GM19328 (cell line): ENCODE measurements around the gene INKA1.
A peak's percentile ranks its signal among the peaks of the same experiment; 100 is the strongest.

Experiments
- ATAC-seq: cut with Tn5 transposase; IDR thresholded peaks from one replicate; pipeline ENCODE4 v1.9.1; 2021; ENCODE audit warnings: mild to moderate bottlenecking, moderate library complexity; ENCODE audit not compliant: unreplicated experiment

The INKA1 gene

DNA sequence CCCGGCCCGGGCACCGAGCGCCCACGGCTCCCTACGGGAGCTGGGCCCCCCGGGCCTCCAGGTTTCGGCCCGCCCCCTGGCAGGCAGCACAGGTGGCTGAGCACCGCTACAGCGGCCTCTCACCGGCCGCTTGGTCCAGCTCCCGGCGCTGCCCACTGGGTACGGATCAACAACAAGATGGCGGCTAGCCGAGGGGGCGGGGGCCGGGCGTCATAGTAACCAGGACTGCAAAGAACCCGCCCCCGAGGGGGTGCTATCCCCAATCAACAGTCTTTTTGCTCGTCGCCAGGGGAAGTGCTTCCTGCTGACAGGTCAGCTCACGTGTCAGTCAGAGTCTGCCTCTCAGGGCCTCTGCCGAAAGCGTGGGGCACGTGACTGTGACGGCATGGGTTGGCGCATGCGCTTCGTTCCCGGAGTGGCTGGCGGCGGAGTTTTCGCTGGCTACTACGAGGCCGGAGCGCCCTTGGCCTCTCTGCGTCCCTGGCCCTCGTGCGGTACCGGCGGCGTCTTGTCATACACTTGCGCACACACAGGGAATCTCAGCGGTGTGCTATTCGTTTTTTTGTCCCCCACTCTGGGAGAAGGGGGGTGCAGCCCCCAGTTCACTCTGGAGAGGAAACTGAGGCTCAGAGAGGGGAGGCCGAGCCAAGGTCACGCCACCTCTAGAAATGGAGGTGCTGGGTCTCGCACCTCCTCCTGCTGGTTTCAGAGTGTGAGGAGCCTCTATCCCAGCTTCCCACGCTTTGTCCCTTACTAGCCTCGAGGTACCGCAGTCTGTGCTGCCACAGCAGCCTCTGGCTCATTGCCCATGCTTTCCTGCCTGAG is 16.5 kb upstream of the INKA1 start, which contains the start of gene IP6K1:
Gene IP6K1 (minus strand): TSS at position 186 of the 825 bp plus-strand sequence. CDS start 38,502 bp downstream, outside the sequence.
- ATAC-seq, result peak; percentile 94

- no peak for ATAC-seq
These were observed 15.9 kb upstream of the INKA1 start for GRCh38 chr3:49787182-49787464.

DNA sequence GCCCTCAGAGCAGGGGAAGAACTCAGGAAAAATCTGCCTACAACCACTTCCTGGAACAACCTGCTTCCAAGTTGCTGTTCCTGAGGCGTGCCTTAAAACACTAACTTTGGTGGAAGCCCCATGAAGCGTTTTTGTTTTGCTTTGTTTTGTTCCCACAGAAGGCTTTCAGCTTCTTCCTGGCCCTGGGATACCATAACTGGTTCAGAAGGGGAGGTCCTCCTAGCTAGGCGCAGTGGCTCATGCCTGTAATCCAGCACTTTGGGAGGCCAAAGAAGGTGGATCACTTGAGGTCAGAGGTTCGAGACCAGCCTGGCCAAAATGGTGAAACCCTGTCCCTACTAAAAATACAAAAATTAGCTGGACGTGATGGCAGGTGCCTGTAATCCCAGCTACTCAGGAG is 15.5 kb upstream of the INKA1 start:
- ATAC-seq, result no peak

DNA sequence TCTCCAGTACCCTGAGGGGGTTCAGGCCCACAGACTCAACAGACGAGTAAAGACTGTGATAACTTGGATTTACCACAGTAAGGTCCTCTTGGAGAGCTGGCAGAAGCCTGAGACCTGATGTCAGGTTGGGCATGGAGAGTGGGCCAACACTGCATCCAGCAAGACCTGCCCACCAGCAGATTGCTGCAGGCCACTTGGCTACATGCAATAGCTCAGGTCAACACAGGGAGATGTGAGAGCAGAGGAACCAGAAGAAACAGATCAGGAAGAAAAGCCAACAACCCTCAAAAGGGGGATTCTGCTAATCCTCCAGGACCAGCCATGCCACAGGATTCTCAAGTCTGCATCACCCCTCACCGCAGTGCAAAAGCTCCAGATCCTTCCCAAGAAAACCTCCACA is 15.0 kb upstream of the INKA1 start:
- no peak for ATAC-seq

GRCh38 chr3:49790626-49791411 is 12.2 kb upstream of the INKA1 start:
- no peak for ATAC-seq

- ATAC-seq, result no peak
These were observed 11.5 kb upstream of the INKA1 start for GRCh38 chr3:49791571-49791970.

DNA sequence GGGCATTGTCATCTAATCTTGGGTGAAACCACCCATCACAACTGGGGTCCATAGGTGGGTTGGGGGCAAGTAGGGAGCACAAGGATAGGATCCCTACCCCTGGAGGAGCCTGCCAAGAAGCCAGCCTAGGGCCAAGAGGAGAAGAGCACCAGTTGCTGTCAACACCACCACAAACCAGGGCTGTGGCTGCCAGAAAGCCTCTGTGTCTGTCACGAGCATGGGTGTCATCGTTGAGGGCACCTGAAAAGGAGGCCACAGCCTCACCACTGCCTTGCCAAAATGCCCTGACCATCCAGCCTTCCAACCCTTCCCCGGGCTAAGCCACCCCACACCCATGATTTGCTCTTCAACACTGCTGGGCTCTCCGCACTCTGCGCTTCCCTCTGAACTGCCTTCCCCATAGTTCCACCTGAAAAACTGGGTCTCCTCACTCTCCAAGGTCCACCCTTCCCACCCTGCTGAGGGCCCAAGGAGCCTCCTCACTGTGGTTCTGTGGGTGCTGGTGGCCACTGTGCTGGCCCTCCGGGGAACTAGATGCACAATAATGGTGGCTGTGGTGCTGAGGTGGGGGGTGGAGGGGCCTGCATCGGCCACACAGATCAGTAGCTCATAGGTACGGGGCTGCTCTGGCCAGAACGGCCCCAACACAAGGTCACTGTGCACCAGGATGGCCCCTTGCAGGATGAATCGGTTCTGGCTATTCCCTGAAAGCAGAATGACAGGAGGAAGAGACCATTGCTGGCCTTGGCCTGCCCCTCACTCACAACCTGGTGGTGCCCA is 10.5 kb upstream of the INKA1 start:
- ATAC-seq, result no peak

- ATAC-seq, result no peak
These were observed 9.5 kb upstream of the INKA1 start for GRCh38 chr3:49793486-49794085.

- no peak for ATAC-seq
These were observed 8.6 kb upstream of the INKA1 start for GRCh38 chr3:49794431-49794830.

DNA sequence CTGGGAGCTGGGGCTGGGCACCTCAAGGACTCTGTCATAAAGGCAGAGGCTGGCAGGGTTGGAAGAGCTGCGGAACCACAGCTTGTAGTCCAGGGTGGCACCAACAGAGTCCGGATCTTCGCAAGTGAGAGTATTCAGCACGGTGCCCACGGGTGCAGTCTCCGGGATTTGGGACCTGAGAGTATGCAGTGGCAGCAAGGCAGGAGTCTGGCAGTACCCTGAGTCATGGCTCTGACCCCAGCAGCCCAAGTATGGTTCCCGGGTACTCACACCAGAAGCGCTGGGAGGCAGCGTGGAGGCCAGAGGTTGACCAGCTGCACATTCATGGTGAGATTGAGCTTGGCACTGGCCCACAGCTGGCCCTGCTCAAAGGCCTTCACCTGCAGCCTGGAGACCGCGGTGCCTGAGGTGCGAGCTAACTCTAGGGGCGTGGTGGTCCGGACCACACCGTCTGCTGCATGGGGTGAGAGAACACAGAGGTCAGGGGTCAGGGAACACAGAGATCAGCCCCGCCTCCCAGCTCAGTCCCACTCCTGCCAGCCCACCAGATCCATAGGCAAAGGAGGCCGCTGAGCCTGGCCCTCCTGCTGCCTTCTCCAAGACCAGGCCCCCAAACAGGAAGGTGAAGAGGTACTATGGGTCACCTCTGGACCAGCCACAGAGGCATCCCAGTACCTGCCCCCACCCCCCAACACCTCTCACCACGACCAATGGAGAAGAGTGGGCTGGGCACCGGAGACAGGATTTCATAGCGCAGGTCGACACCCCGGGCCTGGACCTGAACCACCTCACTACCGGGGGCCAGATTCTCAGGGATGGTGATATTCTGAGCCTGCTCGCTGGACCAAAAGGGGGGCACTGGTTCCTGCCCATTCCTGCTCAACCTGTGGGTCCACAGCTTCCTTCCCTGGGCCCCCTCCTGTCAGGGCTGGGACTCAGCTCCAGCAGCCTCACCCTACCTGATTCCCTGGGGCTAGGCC is 7.8 kb upstream of the INKA1 start:
- ATAC-seq, result no peak

GRCh38 chr3:49799105-49799504 is 4.0 kb upstream of the INKA1 start:
- no peak for ATAC-seq

DNA sequence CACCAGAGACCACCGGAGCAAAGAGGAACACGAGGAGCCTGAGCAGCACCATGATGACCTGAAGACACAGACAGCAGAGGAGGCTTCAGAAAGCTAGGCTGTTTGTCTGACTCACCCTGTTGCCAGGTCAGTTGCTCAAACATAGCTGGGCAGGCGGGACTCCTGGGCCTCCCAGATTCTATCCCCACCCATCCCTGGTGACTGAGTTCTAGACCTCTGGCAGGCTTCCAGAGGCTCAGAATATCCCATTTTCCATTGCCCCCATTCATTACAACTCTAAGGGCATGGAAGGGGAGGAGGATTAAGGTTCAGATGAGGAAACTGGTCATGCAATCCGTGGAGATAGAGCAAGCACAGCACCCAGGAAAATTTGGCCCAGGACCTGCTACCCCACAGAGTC is 3.3 kb upstream of the INKA1 start, which contains the start of gene CDHR4:
Gene CDHR4 (minus strand): TSS at position 113 of the 400 bp plus-strand sequence. CDS start 61 bp downstream, at position 52.
- ATAC-seq, result no peak

- ATAC-seq, result no peak
These were observed 1.9 kb upstream of the INKA1 start for GRCh38 chr3:49801160-49801559.

DNA sequence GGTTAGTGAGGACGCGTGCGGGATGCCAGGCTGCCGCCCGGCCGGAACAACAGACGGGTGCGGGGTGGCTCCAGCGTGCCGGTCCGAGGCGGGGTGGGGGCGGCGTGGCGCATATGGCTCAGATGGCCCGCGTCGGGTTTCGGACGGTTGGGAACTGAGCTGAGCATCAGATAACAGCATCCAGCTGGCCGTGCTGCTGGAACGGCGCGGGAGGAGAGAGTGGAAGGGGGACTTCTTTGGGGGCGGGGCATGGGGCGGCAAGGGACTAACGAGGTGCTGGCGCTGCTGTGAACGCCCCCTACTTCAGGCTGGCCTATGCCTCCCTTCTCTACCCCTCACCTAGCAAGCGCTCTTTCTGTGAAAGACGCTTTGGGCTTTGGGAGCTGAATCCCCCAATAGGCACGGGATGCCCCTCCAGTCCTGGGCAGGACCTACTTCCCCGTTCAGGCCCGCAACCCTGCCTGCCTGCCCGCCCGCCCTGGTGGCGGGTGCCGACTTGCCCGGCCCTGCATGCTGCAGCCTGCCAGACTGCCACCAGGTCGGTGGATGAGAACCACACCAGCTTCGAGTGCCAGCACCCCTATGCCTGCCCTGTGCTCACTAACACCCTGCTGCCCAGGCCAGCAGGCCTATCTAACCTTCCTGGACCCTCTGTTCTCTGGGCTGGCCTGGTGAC is 542 bp downstream of the INKA1 start:
- ATAC-seq, result no peak

- no peak for ATAC-seq
These were observed 1.3 kb downstream of the INKA1 start for GRCh38 chr3:49804141-49805041.

GRCh38 chr3:49805367-49805782 is 2.3 kb downstream of the INKA1 start:
- no peak for ATAC-seq

- no peak for ATAC-seq
These were observed 3.0 kb downstream of the INKA1 start for GRCh38 chr3:49805897-49806701.
